GM19468 (cell line): ENCODE data around the gene MICU1.

Experiments
- ATAC-seq: cut with Tn5 transposase; IDR thresholded peaks from one replicate; pipeline ENCODE4 v1.9.1; 2021; ENCODE audit warnings: mild to moderate bottlenecking, moderate library complexity, moderate number of reproducible peaks; ENCODE audit not compliant: unreplicated experiment; ENCODE audit errors: extremely low read depth

Gene MICU1

DNA sequence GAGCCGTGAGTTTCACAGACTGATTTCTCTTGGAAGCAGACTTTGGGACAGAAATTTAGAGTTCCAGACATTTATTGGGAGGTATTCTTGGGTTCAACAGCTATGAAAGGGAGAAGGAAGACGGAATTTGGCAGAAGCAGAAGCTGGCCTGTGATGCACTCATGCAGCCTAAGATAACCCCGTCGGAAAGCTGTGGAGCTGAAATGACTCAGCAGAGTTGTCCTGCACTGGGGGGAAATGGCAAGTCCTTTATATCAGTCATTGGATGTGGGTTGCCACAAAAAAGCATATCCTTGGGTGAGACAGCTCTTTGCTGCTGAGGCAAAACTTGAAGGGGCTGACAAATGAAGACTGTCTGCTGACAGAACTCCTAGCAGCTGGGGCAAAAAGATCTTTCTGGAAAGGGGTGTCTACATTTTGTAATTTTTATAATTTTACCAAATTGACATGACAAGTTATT is 11.5 kb upstream of the MICU1 start:
- no peak for ATAC-seq

GRCh38 chr10:72630144-72630543 is 4.3 kb upstream of the MICU1 start:
- no peak for ATAC-seq

- no peak for ATAC-seq
Observed at GRCh38 chr10:72626444-72626754, 520 bp upstream of the MICU1 start.

DNA sequence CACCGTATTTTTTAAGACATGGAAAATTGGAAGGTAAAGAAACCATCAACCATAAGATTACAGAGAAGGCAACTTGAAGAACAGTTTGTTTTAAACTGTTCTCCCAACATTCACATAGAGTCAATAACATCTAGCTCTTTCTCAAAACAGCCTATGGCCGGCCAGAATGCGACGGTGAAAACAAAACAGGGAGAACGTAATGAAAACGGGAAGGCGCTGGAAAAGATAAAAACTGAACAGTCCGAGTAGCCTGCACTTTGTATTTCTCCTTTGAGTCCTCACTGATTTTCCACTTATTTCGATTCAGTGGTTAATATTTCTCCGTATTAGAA is 637 bp downstream of the MICU1 start:
- no peak for ATAC-seq

DNA sequence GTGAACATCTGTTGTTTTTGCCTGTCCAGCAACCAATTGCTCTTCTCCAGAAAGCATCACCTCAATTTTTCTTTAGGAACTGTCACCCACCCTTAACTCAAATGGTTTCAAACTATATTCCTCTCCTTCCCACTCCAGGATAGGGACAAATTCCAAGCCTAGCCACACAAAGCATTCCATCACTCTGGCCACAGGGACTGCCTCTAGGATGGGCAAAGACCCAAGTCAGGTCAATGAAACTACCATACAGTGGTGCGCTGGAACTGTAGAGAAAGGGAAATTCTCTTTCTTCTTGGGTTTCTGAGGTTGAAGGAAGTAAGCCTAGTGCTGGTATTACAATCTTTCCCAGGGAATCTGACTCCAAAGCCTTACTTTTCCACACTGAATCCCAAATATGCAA is 3.6 kb downstream of the MICU1 start:
- ATAC-seq = no peak

DNA sequence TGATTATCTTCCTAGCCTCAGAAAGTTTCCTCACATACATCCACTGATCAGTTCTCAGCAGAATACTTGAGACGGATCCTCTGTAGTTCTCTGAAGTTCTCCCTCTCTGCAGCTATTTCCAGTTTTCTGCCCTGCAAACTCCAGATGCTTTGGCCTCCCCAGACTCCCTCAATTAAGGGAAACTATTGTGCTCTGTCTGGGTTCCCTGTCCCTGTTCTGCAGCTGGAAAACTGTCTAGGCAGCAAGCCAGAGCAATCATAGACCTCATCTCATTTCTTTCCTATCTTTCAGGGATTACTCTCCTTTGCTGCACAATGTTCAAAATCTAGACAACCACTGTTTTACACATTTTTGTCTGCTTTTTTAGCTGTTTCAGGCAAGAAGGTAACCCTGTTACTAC is 9.2 kb downstream of the MICU1 start:
- no peak for ATAC-seq

DNA sequence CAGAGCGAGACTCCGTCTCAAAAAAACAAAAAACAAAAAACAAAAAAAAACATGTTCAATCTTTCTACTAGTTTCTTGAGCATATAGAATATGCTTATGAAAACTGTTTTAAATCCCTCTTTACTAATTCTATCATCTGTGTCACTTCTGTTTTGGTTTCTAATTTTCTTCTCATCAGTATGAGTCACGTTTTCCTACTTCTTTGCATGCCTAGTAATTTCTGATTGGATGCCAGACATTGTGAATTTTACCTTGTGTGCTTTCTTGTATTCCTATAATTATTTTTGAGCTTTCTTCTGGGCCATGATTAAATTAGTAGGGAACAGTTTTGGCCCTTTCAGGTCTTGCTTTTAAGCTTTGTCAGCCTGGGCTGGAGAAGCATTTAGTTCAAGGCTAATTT is 9.9 kb downstream of the MICU1 start:
- ATAC-seq = no peak

DNA sequence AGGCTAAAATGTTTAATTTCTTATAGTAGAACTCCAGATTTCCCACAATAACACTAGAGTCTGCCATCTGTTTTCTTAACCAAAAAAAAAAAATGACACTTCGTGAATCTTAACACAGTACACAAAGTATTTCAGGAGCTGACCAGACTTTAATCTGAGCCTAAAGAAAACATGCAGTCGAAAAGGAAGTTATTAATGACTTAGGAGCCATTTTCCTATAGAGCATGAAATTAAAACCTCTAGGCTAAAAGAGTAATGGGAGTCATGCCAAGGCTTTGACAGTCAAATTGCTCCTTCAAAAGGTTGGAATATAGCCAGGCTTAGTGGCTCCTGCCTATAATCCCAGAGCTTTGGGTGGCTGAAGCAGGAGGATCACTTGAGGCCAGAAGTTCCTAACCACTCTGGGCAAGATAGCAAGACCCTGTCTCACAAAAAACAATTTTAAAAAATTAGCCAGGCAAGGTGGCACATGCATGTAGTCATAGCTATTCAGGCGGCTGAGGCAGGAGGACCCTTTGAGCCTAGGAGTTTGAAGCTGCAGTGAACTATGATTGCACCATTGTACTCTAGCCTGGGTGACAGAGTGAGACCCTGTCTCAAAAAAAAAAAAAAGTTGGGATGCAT is 13.6 kb downstream of the MICU1 start:
- no peak for ATAC-seq

DNA sequence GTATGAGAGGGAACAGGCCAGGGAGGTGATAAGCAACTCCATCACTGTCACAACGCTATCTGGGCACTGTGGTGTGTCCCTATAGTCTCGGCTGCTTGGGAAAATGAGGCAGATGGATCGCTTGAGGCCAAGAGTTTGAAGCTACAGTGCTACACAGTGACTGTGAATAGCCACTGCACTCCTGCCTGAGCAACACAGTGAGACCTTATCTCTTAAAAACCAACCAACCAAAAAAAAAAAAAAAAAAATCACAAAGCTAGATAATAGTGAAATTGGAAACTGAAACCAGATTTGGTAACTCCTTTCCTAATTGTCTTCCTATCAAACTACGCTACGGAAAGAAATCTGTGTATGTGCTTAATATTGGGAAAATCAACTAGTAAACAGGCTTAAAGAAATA is 14.1 kb downstream of the MICU1 start:
- ATAC-seq = no peak

DNA sequence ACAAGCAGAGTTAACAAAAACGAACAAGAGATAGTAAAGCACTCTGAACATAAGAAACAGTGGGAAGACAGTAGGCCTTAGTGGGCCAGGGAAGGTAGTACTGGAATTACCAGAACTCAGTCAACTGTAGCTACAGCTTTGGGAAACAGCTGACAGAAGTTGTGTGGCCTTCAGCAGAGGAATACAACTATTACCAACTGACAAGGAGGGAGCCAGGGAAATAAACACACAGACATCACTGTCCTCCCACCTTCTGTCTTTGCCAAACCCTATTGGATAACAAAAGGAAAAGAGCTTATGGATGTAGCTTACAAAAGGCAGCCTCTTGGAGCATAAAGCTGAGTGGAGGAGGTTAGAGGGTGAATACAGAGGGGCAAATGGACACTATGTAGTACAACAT is 15.4 kb downstream of the MICU1 start:
- no peak for ATAC-seq

- no peak for ATAC-seq
Observed at GRCh38 chr10:72605122-72605521, 20.8 kb downstream of the MICU1 start.

DNA sequence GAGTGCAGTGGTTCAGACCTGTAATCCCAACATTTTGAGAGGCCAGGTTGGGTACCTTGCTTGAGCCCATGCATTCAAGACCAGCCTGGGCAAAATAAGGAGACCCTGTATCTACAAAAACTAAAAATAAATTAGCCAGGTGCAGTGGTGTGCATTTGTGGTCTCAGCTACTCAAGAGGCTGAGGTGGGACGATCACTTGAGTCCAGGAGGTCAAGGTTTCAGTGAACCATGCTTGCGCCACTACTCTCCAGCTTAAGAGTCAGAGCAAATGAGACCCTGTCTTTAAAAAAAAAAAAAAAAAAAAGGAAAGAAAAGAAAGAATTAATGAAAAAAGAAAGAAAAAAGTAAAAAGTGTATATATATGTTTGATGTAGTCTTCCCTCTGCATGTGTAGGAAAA is 24.7 kb downstream of the MICU1 start:
- no peak for ATAC-seq

- no peak for ATAC-seq
Observed at GRCh38 chr10:72598769-72599701, 26.8 kb downstream of the MICU1 start.

DNA sequence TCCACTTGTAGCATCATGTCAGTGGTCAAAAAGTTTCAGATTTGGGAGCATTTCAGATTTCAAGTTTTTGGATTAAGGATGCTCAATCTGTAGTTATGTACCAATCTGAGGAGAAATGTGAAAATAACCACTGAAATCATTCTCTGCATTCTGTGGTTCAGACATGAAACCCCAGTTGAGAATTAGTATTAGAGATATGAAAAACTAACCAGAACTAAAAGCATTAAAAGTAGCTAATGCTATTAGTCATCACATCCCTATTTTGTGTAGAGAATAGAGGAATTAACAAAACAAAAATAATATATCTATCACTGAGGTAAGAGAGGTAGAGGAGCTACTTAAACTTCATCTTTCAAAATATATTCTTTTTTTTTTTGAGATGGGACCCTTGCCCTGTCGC is 28.0 kb downstream of the MICU1 start:
- no peak for ATAC-seq

- no peak for ATAC-seq
Observed at GRCh38 chr10:72595436-72595835, 30.4 kb downstream of the MICU1 start.

DNA sequence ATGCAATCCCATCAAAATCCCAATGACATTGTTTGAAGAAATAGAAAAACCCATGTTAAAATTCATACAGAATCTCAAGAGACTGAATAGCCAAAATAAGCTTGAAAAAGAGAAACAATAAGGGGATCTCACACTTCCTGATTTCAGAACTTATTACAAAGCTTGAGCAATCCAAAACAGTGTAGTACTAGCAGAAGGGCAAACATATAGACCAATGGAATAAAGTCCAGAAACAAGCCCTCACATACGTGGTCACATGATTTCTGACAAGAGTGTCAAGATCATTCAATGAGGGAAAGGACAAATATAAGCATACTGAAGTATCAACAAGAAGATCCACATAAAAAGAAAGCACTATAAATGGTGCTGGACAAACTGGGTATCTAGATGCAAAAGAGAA is 31.9 kb downstream of the MICU1 start:
- ATAC-seq = no peak

GRCh38 chr10:72588266-72588665 is 37.6 kb downstream of the MICU1 start:
- ATAC-seq = no peak

DNA sequence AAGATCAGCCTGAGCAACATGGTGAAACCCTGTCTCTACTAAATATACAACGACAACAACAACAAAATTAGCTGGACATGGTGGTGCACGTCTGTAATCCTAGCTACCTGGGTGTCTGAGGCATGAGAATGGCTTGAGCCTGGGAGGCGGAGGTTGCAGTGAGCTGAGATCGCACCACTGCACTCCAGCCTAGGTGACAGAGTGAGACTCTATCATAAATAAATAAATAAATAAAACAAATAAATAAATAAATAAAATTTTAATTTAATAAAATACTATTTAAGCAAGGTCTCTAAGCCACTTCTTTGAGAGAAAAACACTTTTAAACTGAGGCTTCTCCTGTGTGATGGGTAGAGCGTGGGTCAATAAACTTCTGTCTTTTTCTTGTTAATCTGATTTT is 38.3 kb downstream of the MICU1 start:
- no peak for ATAC-seq

DNA sequence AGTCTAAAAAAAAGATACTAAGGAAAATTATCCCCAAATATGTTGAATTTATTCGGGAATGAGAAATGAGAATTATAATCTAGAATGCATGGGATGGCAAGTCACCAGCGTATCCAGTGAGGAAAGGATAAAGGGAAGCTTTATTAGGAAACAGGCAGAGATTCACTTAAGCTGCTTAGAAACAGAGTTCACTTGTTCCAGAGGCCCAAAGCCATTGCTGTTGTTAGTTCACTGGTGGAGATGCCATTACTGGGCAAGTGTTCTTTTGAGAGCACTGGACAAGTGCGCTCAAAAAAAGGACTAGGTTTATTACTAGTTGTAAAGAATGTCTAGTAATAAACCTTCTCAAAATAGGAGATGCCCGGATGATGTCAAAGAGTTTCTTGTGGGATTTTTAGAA is 51.2 kb downstream of the MICU1 start:
- no peak for ATAC-seq

DNA sequence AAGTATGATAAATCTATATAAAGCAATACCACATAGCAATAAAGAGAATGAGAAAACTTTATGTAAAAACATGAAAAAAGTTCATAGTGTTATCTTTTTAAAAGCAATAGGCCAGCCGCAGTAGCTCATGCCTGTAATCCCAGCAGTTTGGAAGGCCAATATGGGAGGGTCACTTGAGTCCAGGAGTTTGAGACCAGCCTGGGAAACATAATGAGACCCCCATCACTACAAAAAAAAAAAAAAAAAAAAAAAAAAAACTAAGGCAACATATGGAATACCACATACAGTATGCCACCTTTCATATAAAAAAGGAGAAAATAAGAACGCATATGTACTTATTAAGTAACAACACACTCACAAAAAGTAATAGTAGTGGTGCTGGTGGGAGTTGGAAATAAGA is 52.8 kb downstream of the MICU1 start:
- ATAC-seq = no peak

- no peak for ATAC-seq
Observed at GRCh38 chr10:72567889-72568640, 57.8 kb downstream of the MICU1 start.
